Measurements from ENCODE around the gene CCDC50.

GRCh38 chr3:191390580-191390979 lies 61.4 kb downstream of the CCDC50 start:
- TF ChIP-seq CTCF (IDR thresholded peaks at IDR 0.05; ENCODE audit: insufficient read depth, low read length): no peak
- TF ChIP-seq POLR2AphosphoS5 (IDR thresholded peaks at IDR 0.05; ENCODE audit: low read depth): no peak
- TF ChIP-seq REST (IDR thresholded peaks at IDR 0.05; ENCODE audit: insufficient replicate concordance, low read depth): no peak
- no peak for TF ChIP-seq SPI1 (IDR thresholded peaks at IDR 0.05; ENCODE audit: borderline replicate concordance, low read depth)
- no peak for TF ChIP-seq GABPA (IDR thresholded peaks at IDR 0.05; ENCODE audit: low read depth)
